K562 (cell line): ENCODE data around the gene CHSY1. TPM values are rescaled to one million over a fixed set of nuclear protein-coding genes. Genes with fewer than 3 reads are reported as not detected.

ENCODE experiments used
- ADNP ChIP-seq: fragments of 200-800 bp; sonication (Bioruptor generic); IDR thresholded peaks from 2 replicates; pipeline ENCODE4 v1.6.1; 2016; ENCODE audit warnings: missing genetic modification characterization, missing compliant biosample characterization
- ASH1L ChIP-seq: fragments of 450-650 bp; IDR thresholded peaks from 2 replicates; pipeline ENCODE4 v1.6.1; 2018; ENCODE audit warnings: borderline replicate concordance, mild to moderate bottlenecking, low read depth; ENCODE audit not compliant: partially characterized antibody
- CEBPB ChIP-seq: fragments of 450-650 bp; IDR thresholded peaks from 2 replicates; pipeline ENCODE4 v1.6.1; 2016; ENCODE audit warnings: missing genetic modification characterization, missing compliant biosample characterization
- FOXK1 ChIP-seq: sonication (generic); formaldehyde crosslinking; IDR thresholded peaks from 2 replicates; pipeline ENCODE4 v1.8.0; 2022; ENCODE audit warnings: missing genetic modification reagents, mild to moderate bottlenecking, borderline replicate concordance
- KLF6 ChIP-seq: fragments of 250-450 bp; sonication (Bioruptor Pico); IDR thresholded peaks from 2 replicates; pipeline ENCODE4 v1.4.0; 2020; ENCODE audit warnings: mild to moderate bottlenecking, moderate library complexity, borderline replicate concordance
- MECOM ChIP-seq: fragments of 250-450 bp; sonication (Bioruptor Pico); IDR thresholded peaks from 2 replicates; pipeline ENCODE4 v1.8.0; 2022; ENCODE audit warnings: inconsistent platforms
- SOX6 ChIP-seq: fragments of 450-650 bp; IDR thresholded peaks from 2 replicates; pipeline ENCODE4 v1.6.1; 2014; ENCODE audit warnings: mild to moderate bottlenecking
- ZNF561 ChIP-seq: fragments of 450-650 bp; formaldehyde crosslinking; conservative IDR thresholded peaks from 2 replicates; pipeline ENCODE4 v1.4.0; 2020; ENCODE audit warnings: mild to moderate bottlenecking, moderate library complexity
- ZNF699 ChIP-seq: fragments of 250-450 bp; sonication (Bioruptor Pico); IDR thresholded peaks from 2 replicates; pipeline ENCODE4 v1.8.0; 2021; ENCODE audit warnings: mild to moderate bottlenecking, moderate library complexity; ENCODE audit not compliant: insufficient replicate concordance
- ZNF76 ChIP-seq: fragments of 250-450 bp; sonication (Bioruptor Pico); IDR thresholded peaks from 2 replicates; pipeline ENCODE4 v1.4.0; 2020; ENCODE audit warnings: mild to moderate bottlenecking, moderate library complexity, borderline replicate concordance
- polyA plus RNA-seq, 8 experiments: library from polyadenylated mRNA; depleted of rRNA in 4 of 8; stranded (reverse) in 5 of 8; unstranded in 3 of 8; fragments of >200 nt; fragmentation: Nextera tagmentation in 2 of 8; fragmentation: Illumina TruSeq in 1 of 8; extraction: Ambion mirVana in 2 of 8; extraction: Trizol in 1 of 8; gene quantifications; 2 replicates each; pipeline versions ENCODE4 v1.2.1 to v1.2.3, GENCODE V29; 2011 to 2014; ENCODE audit warnings: inconsistent platforms in 1 of 8, missing spikeins in 1 of 8
- total RNA-seq, 7 experiments: library from RNA; depleted of rRNA in 6 of 7; stranded (reverse); fragments of >200 nt in 6 of 7; fragmentation: Illumina TruSeq in 2 of 7; extraction: Trizol in 2 of 7; gene quantifications; 2 replicates each; pipeline versions ENCODE4 v1.2.1 to v1.2.3, GENCODE V29; 2011 to 2021; ENCODE audit warnings: low replicate concordance in 1 of 7
- TF ChIP-seq, protein P1 (sequence below): fragments of 250-450 bp; sonication (Bioruptor Pico); IDR thresholded peaks from 2 replicates; pipeline ENCODE4 v1.8.0; 2021; ENCODE audit warnings: borderline replicate concordance, mild to moderate bottlenecking, moderate library complexity; ENCODE audit not compliant: poor library complexity, severe bottlenecking
- TF ChIP-seq, protein P2 (sequence below): sonication (generic); formaldehyde crosslinking; IDR thresholded peaks from 2 replicates; pipeline ENCODE4 v1.8.0; 2022; ENCODE audit warnings: mild to moderate bottlenecking, low read depth, missing genetic modification reagents
- TF ChIP-seq, protein P3 (sequence below), 2 experiments: fragments of 450-650 bp in 1 of 2; sonication (generic) in 1 of 2; formaldehyde crosslinking in 1 of 2; IDR thresholded peaks in 1 of 2; conservative IDR thresholded peaks in 1 of 2; 2 replicates each; pipeline versions ENCODE4 v1.6.1 to v1.8.1; 2016 to 2023; ENCODE audit warnings: mild to moderate bottlenecking in 2 of 2, moderate library complexity in 2 of 2, inconsistent platforms in 1 of 2, missing genetic modification reagents in 1 of 2

Gene CHSY1
- total and polyA plus RNA-seq, 9 of the 15 experiments (the other 6 are each of a cell fraction or from before 2014, with no cell fraction given) = 7.0 to 16.4 (median 13.4) TPM

DNA sequence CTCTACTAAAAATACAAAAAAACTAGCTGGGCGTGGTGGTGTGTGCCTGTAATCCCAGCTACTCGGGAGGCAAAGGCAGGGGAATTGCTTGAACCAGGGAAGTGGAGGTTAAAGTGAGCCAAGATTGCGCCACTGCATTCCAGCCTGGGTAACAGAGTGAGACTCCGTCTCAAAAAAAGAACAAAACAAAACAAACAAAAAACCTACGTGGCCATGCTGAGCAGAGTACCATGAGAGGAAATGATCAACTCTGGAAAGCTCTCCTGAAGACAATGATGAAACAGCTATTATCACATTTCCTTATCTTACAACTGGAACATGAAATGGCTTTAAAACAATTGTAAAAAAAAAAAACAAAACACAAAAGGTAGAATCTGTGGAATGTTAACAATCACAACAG lies 75.2 kb downstream of the CHSY1 start (continued):
- TF ChIP-seq, protein P1, sequence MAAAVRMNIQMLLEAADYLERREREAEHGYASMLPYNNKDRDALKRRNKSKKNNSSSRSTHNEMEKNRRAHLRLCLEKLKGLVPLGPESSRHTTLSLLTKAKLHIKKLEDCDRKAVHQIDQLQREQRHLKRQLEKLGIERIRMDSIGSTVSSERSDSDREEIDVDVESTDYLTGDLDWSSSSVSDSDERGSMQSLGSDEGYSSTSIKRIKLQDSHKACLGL (CRISPR knock-in tag) = no peak
- TF ChIP-seq ZNF76 = no peak
- no peak for TF ChIP-seq KLF6 (CRISPR knock-in tag)
- no peak for TF ChIP-seq ADNP (tag)
- TF ChIP-seq SOX6 = peak; percentile 42; the same call in 1 of the 2 replicates
- no peak for TF ChIP-seq MECOM
- no peak for TF ChIP-seq ZNF561 (CRISPR knock-in tag)
- TF ChIP-seq ASH1L = no peak
- peak; percentile 19; the same call in 1 of the 2 replicates for TF ChIP-seq CEBPB
- TF ChIP-seq, protein P2, sequence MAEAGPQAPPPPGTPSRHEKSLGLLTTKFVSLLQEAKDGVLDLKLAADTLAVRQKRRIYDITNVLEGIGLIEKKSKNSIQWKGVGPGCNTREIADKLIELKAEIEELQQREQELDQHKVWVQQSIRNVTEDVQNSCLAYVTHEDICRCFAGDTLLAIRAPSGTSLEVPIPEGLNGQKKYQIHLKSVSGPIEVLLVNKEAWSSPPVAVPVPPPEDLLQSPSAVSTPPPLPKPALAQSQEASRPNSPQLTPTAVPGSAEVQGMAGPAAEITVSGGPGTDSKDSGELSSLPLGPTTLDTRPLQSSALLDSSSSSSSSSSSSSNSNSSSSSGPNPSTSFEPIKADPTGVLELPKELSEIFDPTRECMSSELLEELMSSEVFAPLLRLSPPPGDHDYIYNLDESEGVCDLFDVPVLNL = no peak
- TF ChIP-seq, protein P3, sequence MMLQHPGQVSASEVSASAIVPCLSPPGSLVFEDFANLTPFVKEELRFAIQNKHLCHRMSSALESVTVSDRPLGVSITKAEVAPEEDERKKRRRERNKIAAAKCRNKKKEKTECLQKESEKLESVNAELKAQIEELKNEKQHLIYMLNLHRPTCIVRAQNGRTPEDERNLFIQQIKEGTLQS (IDR thresholded peaks at IDR 0.05) = peak; percentile 27; the same call in 1 of the 2 replicates
- TF ChIP-seq, protein P3 (CRISPR knock-in tag; conservative IDR thresholded peaks at IDR 0.05) = no peak
- TF ChIP-seq FOXK1 (CRISPR knock-in tag) = no peak
- no peak for TF ChIP-seq ZNF699
